HT1080 (cell line): ENCODE data around the gene DNAJC28. TPM values are rescaled to one million over a fixed set of nuclear protein-coding genes. Genes with fewer than 3 reads are reported as not detected.
A peak's percentile ranks its signal among the peaks of the same experiment; 100 is the strongest.
"Not testable (repeated sequence)": the region's sequence is repeated elsewhere in the genome, so short reads cannot be mapped to it uniquely, and the experiment has no call there.

Experiments
- DNase-seq: peaks from one replicate; pipeline ENCODE4 v3.0.0-alpha.2; 2015; ENCODE audit warnings: low read depth
- polyA plus RNA-seq, 2 experiments: library from polyadenylated mRNA; depleted of rRNA; stranded (reverse); fragments of >200 nt; gene quantifications; 2 replicates each; pipeline ENCODE4 v1.2.3, GENCODE V29; 2015
- total RNA-seq: library from RNA; depleted of rRNA; stranded (reverse); fragments of >200 nt; shearing (Covaris generic); gene quantifications from 2 replicates; pipeline ENCODE4 v1.2.3, GENCODE V29; 2014; rRNA removed

The DNAJC28 gene, protein sequence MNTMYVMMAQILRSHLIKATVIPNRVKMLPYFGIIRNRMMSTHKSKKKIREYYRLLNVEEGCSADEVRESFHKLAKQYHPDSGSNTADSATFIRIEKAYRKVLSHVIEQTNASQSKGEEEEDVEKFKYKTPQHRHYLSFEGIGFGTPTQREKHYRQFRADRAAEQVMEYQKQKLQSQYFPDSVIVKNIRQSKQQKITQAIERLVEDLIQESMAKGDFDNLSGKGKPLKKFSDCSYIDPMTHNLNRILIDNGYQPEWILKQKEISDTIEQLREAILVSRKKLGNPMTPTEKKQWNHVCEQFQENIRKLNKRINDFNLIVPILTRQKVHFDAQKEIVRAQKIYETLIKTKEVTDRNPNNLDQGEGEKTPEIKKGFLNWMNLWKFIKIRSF
- total RNA-seq, result 0.68 TPM in 1 of 2 replicates, not detected in the other
- polyA plus RNA-seq (2015; cell fraction: cytosol; rRNA removed), result 0.60 and 1.1 TPM in 2 replicates
- 0.37 and 1.0 TPM in 2 replicates for polyA plus RNA-seq (2015; cell fraction: nucleus; rRNA removed)

GRCh38 chr21:33491373-33492102 lies at the start of gene DNAJC28:
DNAJC28 (minus strand) TSS chr21:33491716; CDS start chr21:33489393, 2,323 bp downstream.
- peak; percentile 88 for DNase-seq

DNA sequence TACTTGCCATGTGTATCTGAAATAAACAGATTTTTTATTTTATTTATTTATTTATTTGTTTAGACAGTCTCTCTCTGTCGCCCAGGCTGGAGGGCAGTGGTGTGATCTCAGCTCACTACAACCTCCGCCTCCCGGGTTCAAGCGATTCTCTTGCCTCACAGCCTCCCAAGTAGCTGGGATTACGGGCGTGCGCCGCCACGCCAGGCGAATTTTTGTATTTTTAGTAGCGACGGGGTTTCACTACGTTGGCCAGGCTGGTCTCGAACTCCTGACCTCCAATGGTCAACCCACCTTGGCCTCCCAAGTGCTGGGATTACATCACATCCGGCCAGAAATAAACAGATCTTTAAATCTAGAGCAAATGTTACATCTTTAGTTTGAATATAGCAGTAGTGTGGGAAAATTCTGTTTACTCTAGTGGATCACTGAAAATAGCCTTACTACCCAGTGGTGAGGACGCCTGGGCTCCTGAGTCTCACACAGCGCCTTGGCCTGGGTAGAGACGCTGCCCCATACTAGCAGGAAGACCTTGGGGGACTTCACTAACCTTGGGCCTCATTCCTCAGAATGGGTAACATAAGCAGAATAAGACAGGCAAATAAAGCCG lies 49.7 kb upstream of the DNAJC28 start:
- peak; percentile 56 for DNase-seq

- DNase-seq, result no peak
Observed at GRCh38 chr21:33540711-33541104, 49.2 kb upstream of the DNAJC28 start.

GRCh38 chr21:33539616-33540015 lies 48.1 kb upstream of the DNAJC28 start:
- no peak for DNase-seq

- DNase-seq, result no peak
Observed at GRCh38 chr21:33537212-33537611, 45.7 kb upstream of the DNAJC28 start.

GRCh38 chr21:33531007-33531406 lies 39.5 kb upstream of the DNAJC28 start:
- DNase-seq, result no peak

DNA sequence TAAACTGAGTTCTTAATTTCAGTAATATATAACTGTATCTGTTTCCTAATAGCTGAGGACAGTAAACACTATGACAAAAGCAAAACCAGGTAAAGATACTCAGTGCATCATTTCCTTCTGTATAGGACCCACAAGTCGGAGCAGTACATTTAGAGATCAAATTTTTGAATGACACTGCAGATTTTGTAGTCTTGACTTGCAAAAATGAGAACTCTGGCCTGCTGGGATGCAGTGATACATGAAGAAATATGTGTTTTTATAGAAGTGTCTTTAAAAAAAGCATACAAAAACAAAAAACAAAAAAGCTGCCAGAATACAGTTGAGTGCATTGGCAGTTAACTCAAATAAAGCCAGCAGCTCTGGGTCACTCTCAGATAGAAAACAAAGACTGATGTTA lies 31.4 kb upstream of the DNAJC28 start:
- DNase-seq, result no peak

GRCh38 chr21:33522297-33522952 lies 30.9 kb upstream of the DNAJC28 start:
- no peak for DNase-seq

DNA sequence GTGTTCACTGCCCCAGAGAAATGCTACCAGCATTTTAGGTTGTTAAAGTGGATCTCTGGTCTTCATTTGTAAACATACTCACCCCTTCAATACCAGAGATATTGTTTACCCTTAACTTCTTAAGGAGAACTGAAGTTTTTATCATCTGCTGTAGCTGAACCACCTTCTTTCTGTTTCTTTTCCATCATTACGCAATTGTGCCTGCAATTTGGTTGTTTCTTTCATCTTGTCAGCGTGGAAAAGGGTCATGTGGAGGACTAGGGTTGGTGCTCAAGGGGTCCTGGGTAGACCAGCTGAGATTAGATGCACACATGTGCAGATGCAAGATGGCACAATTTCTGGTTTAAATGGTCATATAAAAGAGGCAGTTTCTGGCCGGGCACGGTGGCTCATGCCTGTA lies 27.4 kb upstream of the DNAJC28 start:
- DNase-seq, result no peak

- no peak for DNase-seq
Observed at GRCh38 chr21:33514229-33514628, 22.7 kb upstream of the DNAJC28 start.

DNA sequence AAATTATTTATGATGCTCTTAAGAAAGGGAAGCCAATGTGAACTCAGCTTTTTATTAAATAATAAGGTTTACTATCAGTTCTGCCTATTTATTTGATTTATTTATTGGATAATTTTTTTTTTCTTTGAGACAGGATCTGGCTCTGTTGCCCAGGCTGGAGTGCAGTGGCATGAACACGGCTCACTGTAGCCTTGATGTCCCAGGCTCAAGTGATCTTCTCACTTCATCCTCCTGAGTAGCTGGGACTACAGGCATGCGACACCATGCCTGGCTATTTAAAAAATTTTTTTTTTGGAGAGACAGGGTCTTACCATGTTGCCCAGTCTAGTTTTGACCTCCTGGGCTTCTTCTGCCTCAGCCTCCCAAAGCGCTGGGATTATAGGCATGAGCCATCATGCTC lies 21.0 kb upstream of the DNAJC28 start:
- no peak for DNase-seq

DNA sequence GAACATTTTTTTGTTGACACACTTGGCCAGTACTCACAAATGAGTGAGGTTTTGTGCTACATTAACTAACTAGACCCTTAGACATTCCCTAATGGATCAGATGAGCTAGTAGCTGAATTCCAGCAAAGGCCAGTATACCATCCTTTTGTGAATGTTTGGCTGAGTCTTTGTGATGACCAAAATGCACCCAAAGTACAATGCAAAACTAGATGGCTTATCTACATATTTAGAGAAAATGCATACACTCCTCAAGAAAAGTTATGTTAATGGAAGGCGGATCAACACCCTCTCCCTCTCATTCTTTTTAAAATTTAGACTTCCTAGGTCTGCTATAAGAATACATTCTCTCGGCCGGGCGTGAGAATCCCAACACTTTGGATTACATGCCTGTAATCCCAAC lies 20.1 kb upstream of the DNAJC28 start:
- no peak for DNase-seq

DNA sequence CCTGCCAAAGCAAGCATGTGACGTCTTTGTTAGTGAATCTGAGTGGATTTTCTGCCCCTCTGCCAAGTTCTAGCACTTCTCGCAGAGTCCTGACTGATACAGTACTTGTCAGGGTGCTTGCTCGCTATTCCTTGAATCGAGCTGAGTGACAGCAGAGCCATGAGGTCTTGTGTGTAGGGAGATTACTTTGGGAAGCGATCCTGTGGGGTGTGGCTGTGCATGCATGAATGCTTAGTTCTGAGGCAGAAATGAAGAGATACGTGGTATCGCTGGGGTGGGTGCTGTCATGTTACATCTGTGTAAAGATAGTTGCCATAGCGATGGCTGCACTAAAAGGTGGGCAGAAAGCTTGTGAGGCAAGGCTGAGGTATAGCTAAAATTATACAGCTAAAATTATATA lies 19.3 kb upstream of the DNAJC28 start:
- no peak for DNase-seq

GRCh38 chr21:33507003-33507402 lies 15.5 kb upstream of the DNAJC28 start:
- DNase-seq, result not testable (repeated sequence)

DNA sequence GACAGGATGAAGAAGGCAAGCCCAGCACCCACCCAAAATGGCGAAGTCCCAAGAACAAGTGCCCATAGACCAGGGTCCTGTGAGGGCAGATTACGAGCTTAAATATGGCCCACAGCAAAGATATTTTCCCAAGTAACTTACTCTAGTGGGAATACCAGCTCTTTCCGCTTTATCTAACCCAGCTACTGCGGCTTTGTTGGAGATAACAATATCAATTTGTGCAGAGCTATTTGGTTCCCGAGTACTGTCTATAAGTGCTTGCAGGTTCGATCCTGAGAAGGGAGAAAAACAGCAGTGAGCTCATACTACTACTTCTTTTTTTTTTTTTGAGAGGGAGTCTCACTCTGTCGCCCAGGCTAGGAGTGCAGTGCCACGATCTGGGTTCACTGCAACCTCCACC lies 14.3 kb upstream of the DNAJC28 start:
- no peak for DNase-seq

DNA sequence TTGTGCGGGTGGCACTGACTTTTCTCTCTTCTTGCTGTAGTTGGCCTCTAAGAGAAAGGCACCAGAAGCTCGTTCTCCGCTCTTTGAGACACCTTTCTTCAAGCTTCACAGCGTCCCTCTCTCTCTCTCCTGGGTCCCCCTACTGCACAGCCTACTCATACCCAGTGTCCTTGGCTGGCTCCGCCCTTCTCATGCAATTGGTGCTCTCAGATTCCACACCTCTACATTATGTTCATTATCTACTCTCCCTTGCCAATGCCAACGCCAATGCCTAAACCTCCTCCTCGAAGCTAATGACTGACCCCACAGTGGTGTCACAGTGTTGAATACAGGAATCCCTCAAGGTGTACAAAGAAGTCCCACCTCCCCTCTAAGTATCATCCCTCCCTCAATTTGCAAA lies 4.8 kb upstream of the DNAJC28 start:
- no peak for DNase-seq

- no peak for DNase-seq
Observed at GRCh38 chr21:33495743-33496142, 4.2 kb upstream of the DNAJC28 start.

GRCh38 chr21:33493756-33494155 lies 2.2 kb upstream of the DNAJC28 start:
- no peak for DNase-seq

DNA sequence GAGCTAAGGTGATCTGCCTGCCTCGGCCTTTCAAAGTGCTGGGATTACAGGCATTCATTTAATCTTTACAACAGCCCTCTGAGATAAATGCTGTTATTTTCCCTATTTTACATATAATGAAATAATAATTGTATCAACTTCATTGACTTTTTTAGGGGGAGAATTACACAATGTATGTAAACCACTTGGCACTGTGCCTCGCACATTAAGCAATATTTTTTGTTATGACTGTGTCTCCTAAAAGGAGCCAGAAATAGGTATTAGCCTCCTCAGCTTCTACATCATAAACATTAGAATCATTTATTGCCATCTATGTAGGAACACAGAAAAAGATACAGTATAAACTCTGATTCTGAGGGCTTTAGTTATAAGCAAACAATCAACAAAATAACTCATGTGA lies 1.1 kb upstream of the DNAJC28 start:
- DNase-seq, result no peak

GRCh38 chr21:33490991-33491372 lies 534 bp downstream of the DNAJC28 start:
- DNase-seq, result no peak

DNA sequence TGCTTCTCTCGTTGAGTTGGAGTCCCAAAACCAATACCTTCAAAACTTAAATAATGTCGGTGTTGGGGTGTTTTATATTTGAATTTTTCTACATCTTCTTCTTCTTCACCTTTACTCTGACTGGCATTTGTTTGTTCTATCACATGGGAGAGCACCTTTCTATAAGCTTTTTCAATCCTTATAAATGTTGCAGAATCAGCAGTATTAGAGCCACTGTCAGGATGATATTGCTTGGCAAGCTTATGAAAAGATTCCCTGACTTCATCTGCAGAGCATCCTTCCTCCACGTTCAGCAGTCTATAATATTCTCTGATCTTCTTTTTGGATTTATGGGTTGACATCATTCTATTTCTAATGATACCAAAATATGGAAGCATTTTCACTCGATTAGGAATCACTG lies 2.6 kb downstream of the DNAJC28 start:
- DNase-seq, result no peak

GRCh38 chr21:33487996-33488395 lies 3.5 kb downstream of the DNAJC28 start:
- DNase-seq, result no peak
